ENCODE results near the gene TSPAN16. TPM values are rescaled to one million over a fixed set of nuclear protein-coding genes. Genes with fewer than 3 reads are reported as not detected.

The TSPAN16 gene
- total RNA-seq, 1 experiment from 2014 or later, result not detected

GRCh38 chr19:11251650-11252314, 44.2 kb upstream of the TSPAN16 start:
- POLR2A ChIA-PET, result no interaction called here
- H3K4me3 ChIP-seq (ENCODE audit: low read depth, low read length), result no peak overlapping the region
- no peaks in the 10 kb centered on the region for H3K27me3 ChIP-seq (replicated peaks; ENCODE audit: control insufficient read depth, insufficient read depth, low read length)
- H3K27ac Mint-ChIP-seq (ENCODE audit: unreplicated experiment), result no peak overlapping the region
- H3K36me3 ChIP-seq (ENCODE audit: control insufficient read depth, insufficient read depth, low read length), result peaks cover 3% of the 10 kb centered on the region; the same call in 1 of the 2 replicates
- no peak for DNase-seq
- H3K4me1 Mint-ChIP-seq (ENCODE audit: low read depth, unreplicated experiment), result no peaks in the 10 kb centered on the region
- no peaks in the 10 kb centered on the region for H3K27me3 Mint-ChIP-seq (ENCODE audit: insufficient read depth, unreplicated experiment)
- H3K4me1 ChIP-seq, result no peaks in the 10 kb centered on the region
- BruUV-seq (replicated peaks), result no TSS peak
- H3K9me3 Mint-ChIP-seq (ENCODE audit: unreplicated experiment), result no peaks in the 10 kb centered on the region
- TF ChIP-seq, protein P1, sequence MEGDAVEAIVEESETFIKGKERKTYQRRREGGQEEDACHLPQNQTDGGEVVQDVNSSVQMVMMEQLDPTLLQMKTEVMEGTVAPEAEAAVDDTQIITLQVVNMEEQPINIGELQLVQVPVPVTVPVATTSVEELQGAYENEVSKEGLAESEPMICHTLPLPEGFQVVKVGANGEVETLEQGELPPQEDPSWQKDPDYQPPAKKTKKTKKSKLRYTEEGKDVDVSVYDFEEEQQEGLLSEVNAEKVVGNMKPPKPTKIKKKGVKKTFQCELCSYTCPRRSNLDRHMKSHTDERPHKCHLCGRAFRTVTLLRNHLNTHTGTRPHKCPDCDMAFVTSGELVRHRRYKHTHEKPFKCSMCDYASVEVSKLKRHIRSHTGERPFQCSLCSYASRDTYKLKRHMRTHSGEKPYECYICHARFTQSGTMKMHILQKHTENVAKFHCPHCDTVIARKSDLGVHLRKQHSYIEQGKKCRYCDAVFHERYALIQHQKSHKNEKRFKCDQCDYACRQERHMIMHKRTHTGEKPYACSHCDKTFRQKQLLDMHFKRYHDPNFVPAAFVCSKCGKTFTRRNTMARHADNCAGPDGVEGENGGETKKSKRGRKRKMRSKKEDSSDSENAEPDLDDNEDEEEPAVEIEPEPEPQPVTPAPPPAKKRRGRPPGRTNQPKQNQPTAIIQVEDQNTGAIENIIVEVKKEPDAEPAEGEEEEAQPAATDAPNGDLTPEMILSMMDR (IDR thresholded peaks at IDR 0.05; ENCODE audit: insufficient read depth in 1 of 2, low read depth in 1 of 2, low read length in 1 of 2, severe bottlenecking in 1 of 2, unreplicated experiment in 1 of 2), result no peak
- H3K9me3 ChIP-seq, result no peaks in the 10 kb centered on the region
- intact Hi-C loops (cut with micrococcal nuclease; ENCODE audit: unreplicated experiment), result no loop called here
- H3K4me3 Mint-ChIP-seq (ENCODE audit: unreplicated experiment), result no peak overlapping the region
- H3K36me3 Mint-ChIP-seq (ENCODE audit: insufficient read depth, unreplicated experiment), result peaks cover 39% of the 10 kb centered on the region
- CTCF ChIA-PET, result no interaction called here

GRCh38 chr19:11252665-11253355, 43.1 kb upstream of the TSPAN16 start:
- intact Hi-C loops (cut with micrococcal nuclease; ENCODE audit: unreplicated experiment), result no loop called here
- TF ChIP-seq, protein P1 (IDR thresholded peaks at IDR 0.05; ENCODE audit: insufficient read depth in 1 of 2, low read depth in 1 of 2, low read length in 1 of 2, severe bottlenecking in 1 of 2, unreplicated experiment in 1 of 2), result no peak
- no peaks in the 10 kb centered on the region for H3K27me3 ChIP-seq (replicated peaks; ENCODE audit: control insufficient read depth, insufficient read depth, low read length)
- no peaks in the 10 kb centered on the region for H3K27me3 Mint-ChIP-seq (ENCODE audit: insufficient read depth, unreplicated experiment)
- DNase-seq, result no peak
- no TSS peak for BruUV-seq (replicated peaks)
- no peaks in the 10 kb centered on the region for H3K4me1 ChIP-seq
- peak overlapping the region; percentile 49 for H3K27ac Mint-ChIP-seq (ENCODE audit: unreplicated experiment)
- no peaks in the 10 kb centered on the region for H3K9me3 Mint-ChIP-seq (ENCODE audit: unreplicated experiment)
- ChIA-PET CTCF (no interaction called here), POLR2A (no interaction called here)
- H3K4me3 ChIP-seq (ENCODE audit: low read depth, low read length), result no peak overlapping the region
- no peaks in the 10 kb centered on the region for H3K9me3 ChIP-seq
- no peaks in the 10 kb centered on the region for H3K4me1 Mint-ChIP-seq (ENCODE audit: low read depth, unreplicated experiment)
- H3K4me3 Mint-ChIP-seq (ENCODE audit: unreplicated experiment), result no peak overlapping the region
- H3K36me3 Mint-ChIP-seq (ENCODE audit: insufficient read depth, unreplicated experiment), result peaks cover 34% of the 10 kb centered on the region
- H3K36me3 ChIP-seq (ENCODE audit: control insufficient read depth, insufficient read depth, low read length), result peaks cover 3% of the 10 kb centered on the region; the same call in 1 of the 2 replicates

GRCh38 chr19:11254666-11255065, 41.3 kb upstream of the TSPAN16 start:
- DNase-seq, result no peak
- peaks cover 3% of the 10 kb centered on the region; the same call in 1 of the 2 replicates for H3K36me3 ChIP-seq (ENCODE audit: control insufficient read depth, insufficient read depth, low read length)
- no peaks in the 10 kb centered on the region for H3K27me3 ChIP-seq (replicated peaks; ENCODE audit: control insufficient read depth, insufficient read depth, low read length)
- POLR2A ChIA-PET, result no interaction called here
- intact Hi-C loops (cut with micrococcal nuclease; ENCODE audit: unreplicated experiment), result no loop called here
- H3K9me3 ChIP-seq, result no peaks in the 10 kb centered on the region
- no peaks in the 10 kb centered on the region for H3K4me1 Mint-ChIP-seq (ENCODE audit: low read depth, unreplicated experiment)
- H3K9me3 Mint-ChIP-seq (ENCODE audit: unreplicated experiment), result no peaks in the 10 kb centered on the region
- H3K4me1 ChIP-seq, result no peaks in the 10 kb centered on the region
- CTCF ChIA-PET, result interaction anchor here (0.5 to 1.1 kb wide), 3 partner anchors 32 to 120 kb away, joined by 3 read pairs; partner anchors contain the start of gene SWSAP1
- H3K4me3 ChIP-seq (ENCODE audit: low read depth, low read length), result no peak overlapping the region
- no TSS peak for BruUV-seq (replicated peaks)
- H3K4me3 Mint-ChIP-seq (ENCODE audit: unreplicated experiment), result no peak overlapping the region
- TF ChIP-seq, protein P1 (IDR thresholded peaks at IDR 0.05; ENCODE audit: insufficient read depth in 1 of 2, low read depth in 1 of 2, low read length in 1 of 2, severe bottlenecking in 1 of 2, unreplicated experiment in 1 of 2), result peak in 1 of 2 experiments; percentile 27
- peaks cover 28% of the 10 kb centered on the region for H3K36me3 Mint-ChIP-seq (ENCODE audit: insufficient read depth, unreplicated experiment)
- H3K27me3 Mint-ChIP-seq (ENCODE audit: insufficient read depth, unreplicated experiment), result no peaks in the 10 kb centered on the region
- H3K27ac Mint-ChIP-seq (ENCODE audit: unreplicated experiment), result no peak overlapping the region

Data from Caco-2 (cell line).